Colonic mucosa (tissue), 4 donors: ENCODE measurements around the gene DNASE2B. TPM values are rescaled to one million over a fixed set of nuclear protein-coding genes. Genes with fewer than 3 reads are reported as not detected.
"Not testable (repeated sequence)": the region's sequence is repeated elsewhere in the genome, so short reads cannot be mapped to it uniquely, and the experiment has no call there.

Source experiments
- DNase-seq: peaks from one replicate; pipeline ENCODE4 v3.0.0-alpha.2; 2020
- H3K27ac ChIP-seq: fragments of 200-600 bp; one replicate; pipeline ENCODE4 v1.8.0; 2021
- H3K27me3 ChIP-seq: fragments of 200-600 bp; one replicate; pipeline ENCODE4 v1.8.0; 2021
- H3K36me3 ChIP-seq: fragments of 200-600 bp; one replicate; pipeline ENCODE4 v1.8.0; 2021
- H3K4me1 ChIP-seq: fragments of 200-600 bp; one replicate; pipeline ENCODE4 v1.8.0; 2021; ENCODE audit warnings: mild to moderate bottlenecking
- H3K4me3 ChIP-seq: fragments of 200-600 bp; one replicate; pipeline ENCODE4 v1.8.0; 2021
- H3K9ac ChIP-seq, 2 donors: one replicate each; pipeline ENCODE4 v1.7.0; 2013; ENCODE audit warnings: control low read depth in 2 of 2, low read depth in 2 of 2, low read length in 2 of 2
- H3K9me3 ChIP-seq: fragments of 200-600 bp; one replicate; pipeline ENCODE4 v1.8.0; 2021
- CTCF ChIP-seq: fragments of 200-600 bp; IDR thresholded peaks from one replicate; pipeline ENCODE4 v1.8.0; 2022; ENCODE audit warnings: antibody characterized with exemption, mild to moderate bottlenecking
- intact Hi-C: fragments of 100-400 bp; cut with DNase I; formaldehyde crosslinking; loops from one replicate; pipeline ENCODE4 v1.14.1; 2022
- total RNA-seq, 2 donors: library from RNA; stranded (reverse); fragmentation: NEBNext Ultra II Directional in 1 of 2; extraction: Animal tissue kit (Norgen Biotek cat#: 25700) in 1 of 2; gene quantifications; one replicate each; pipeline ENCODE4 v1.2.1, GENCODE V29; 2021
- donor health status: healthy.
- donor health status: DM: no; HTN: no; CAD: no.
- donor health status: DM: no; HTN: no; CAD: no.

DNASE2B gene
- total RNA-seq, 2 donors from 2014 or later: 0.82 to 1.2 TPM

GRCh38 chr1:84434801-84435549 lies 36.7 kb downstream of the DNASE2B start:
- H3K4me1 ChIP-seq: no peaks in the 10 kb centered on the region
- H3K36me3 ChIP-seq: no peaks in the 10 kb centered on the region
- no peak for DNase-seq
- no peak overlapping the region for H3K4me3 ChIP-seq
- no peaks in the 10 kb centered on the region for H3K9me3 ChIP-seq
- H3K27ac ChIP-seq: no peak overlapping the region
- TF ChIP-seq CTCF: no peak
- no peak overlapping the region for H3K9ac ChIP-seq
- intact Hi-C loops: loop anchor here (2.0 to 10.0 kb wide), 4 partner anchors 128 to 500 kb away; no protein-coding TSS in a partner anchor
- no peaks in the 10 kb centered on the region for H3K27me3 ChIP-seq

GRCh38 chr1:84436876-84437655 lies 38.8 kb downstream of the DNASE2B start:
- H3K9ac ChIP-seq: no peak overlapping the region
- no peak overlapping the region for H3K4me3 ChIP-seq
- no peaks in the 10 kb centered on the region for H3K9me3 ChIP-seq
- H3K27me3 ChIP-seq: no peaks in the 10 kb centered on the region
- no peak for DNase-seq
- no peaks in the 10 kb centered on the region for H3K4me1 ChIP-seq
- H3K36me3 ChIP-seq: no peaks in the 10 kb centered on the region
- TF ChIP-seq CTCF: no peak
- H3K27ac ChIP-seq: no peak overlapping the region
- intact Hi-C loops: loop anchor here (5.0 to 10.0 kb wide), 2 partner anchors 185 to 502 kb away; no protein-coding TSS in a partner anchor

GRCh38 chr1:84442256-84442655 lies 44.0 kb downstream of the DNASE2B start:
- no peak overlapping the region for H3K4me3 ChIP-seq
- intact Hi-C loops: loop anchor here (5.0 to 10.0 kb wide), 2 partner anchors 83 to 310 kb away; no protein-coding TSS in a partner anchor
- DNase-seq: no peak
- H3K27me3 ChIP-seq: no peaks in the 10 kb centered on the region
- no peaks in the 10 kb centered on the region for H3K36me3 ChIP-seq
- H3K9ac ChIP-seq: no peak overlapping the region
- H3K27ac ChIP-seq: no peak overlapping the region
- peak; percentile 39 for TF ChIP-seq CTCF
- no peaks in the 10 kb centered on the region for H3K4me1 ChIP-seq
- no peaks in the 10 kb centered on the region for H3K9me3 ChIP-seq

DNA sequence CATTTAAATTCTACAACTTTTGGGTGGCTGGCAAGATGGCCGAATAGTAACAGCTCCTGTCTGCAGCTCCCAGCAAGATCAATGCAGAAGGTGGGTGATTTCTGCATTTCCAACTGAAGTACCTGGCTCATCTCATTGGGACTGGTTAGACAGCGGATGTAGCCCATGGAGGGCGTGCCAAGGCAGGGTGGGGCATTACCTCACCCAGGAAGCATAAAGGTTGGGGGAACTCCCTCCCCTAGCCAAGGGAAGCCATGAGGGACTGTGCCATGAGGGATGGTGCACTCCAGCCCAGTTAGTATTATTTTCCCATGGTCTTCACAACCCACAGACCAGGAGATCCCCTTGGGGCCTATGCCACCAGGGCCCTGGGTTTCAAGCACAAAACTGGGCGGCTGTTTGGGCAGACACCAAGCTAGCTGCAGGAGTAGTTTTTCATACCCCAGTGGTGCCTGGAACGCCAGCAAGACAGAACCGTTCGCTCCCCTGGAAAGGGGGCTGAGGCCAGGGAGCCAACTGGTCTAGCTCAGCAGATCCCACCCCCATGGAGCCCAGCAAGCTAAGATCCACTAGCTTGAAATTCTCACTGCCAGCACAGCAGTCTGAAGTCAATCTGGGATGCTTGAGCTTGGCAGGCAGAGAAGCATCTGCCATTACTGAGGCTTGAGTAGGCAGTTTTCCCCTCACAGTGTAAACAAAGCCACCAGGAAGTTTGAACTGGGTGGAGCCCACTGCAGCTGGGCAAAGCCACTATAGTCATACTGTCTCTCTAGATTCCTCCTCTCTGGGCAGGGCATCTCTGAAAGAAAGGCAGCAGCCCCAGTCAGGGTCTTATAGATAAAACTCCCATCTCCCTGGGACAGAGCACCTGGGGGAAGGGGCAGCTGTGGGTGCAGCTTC lies 44.7 kb downstream of the DNASE2B start:
- H3K4me1 ChIP-seq, H3K9ac ChIP-seq, H3K36me3 ChIP-seq, H3K27me3 ChIP-seq, H3K27ac ChIP-seq, H3K4me3 ChIP-seq, H3K9me3 ChIP-seq: not testable (repeated sequence)
- peak; percentile 68 for DNase-seq
- intact Hi-C loops: loop anchor here (5.0 to 10.0 kb wide), 2 partner anchors 82 to 309 kb away; no protein-coding TSS in a partner anchor

DNA sequence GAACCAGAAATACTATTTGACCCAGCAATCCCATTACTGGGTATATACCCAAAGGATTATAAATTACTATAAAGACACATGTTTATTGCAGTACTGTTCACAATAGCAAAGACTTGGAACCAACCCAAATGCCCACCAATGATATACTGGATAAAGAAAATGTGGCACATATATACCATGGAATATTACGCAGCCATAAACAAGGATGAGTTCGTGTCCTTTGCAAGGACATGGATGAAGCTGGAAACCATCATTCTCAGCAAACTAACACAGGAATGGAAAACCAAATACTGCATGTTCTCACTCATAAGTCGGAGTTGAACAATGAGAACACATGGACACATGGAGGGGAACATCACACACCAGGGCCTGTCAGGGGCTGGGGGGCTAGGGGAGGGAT lies 50.4 kb downstream of the DNASE2B start:
- H3K4me1 ChIP-seq, H3K9me3 ChIP-seq, H3K9ac ChIP-seq, H3K4me3 ChIP-seq, DNase-seq, H3K36me3 ChIP-seq, H3K27ac ChIP-seq, H3K27me3 ChIP-seq: not testable (repeated sequence)
- intact Hi-C loops: loop anchor here (10.0 kb wide), 1 partner anchor 76 kb away; no protein-coding TSS in a partner anchor

DNA sequence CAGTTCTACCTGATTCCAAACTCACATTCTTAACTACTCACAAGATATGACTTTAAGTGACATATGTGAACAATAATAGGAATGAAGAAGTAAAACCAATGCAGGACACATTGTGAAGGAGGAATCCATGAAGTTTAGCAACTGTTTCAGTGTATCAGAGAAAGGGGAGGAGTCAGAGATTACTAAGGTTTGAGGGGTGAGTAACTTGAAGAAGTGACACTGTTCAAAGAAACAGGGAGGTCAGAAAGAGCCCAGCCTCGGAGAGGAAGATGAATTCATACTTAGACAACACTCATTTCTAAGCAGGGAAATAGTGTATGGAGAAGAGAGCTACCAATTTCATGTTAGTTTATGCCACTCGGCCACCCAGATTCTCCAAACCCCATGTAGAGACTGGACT lies 52.6 kb downstream of the DNASE2B start:
- Histone ChIP-seq H3K9ac (no peak overlapping the region), H3K27ac (no peak overlapping the region)
- intact Hi-C loops: no loop called here

More for the DNA sequence above, 52.6 kb downstream of the DNASE2B start:
- no peaks in the 10 kb centered on the region for H3K36me3 ChIP-seq
- H3K4me1 ChIP-seq: no peaks in the 10 kb centered on the region
- DNase-seq: no peak
- H3K27me3 ChIP-seq: no peaks in the 10 kb centered on the region
- no peak for TF ChIP-seq CTCF
- H3K9me3 ChIP-seq: no peaks in the 10 kb centered on the region
- no peak overlapping the region for H3K4me3 ChIP-seq
